Right lobe of liver (tissue), 4 donors: ENCODE results near the gene RTP2.

ENCODE experiments used
- POLR2A ChIP-seq: fragments of 450-650 bp; IDR thresholded peaks from one replicate; pipeline ENCODE4 v1.6.1; 2017; ENCODE audit warnings: antibody characterized with exemption, mild to moderate bottlenecking
- TF ChIP-seq, protein P1 (sequence below), 4 donors: fragments of 200-600 bp in 3 of 4; fragments of 450-650 bp in 1 of 4; IDR thresholded peaks; one replicate each; pipeline versions ENCODE4 v1.5.1 to v1.8.0; 2016 to 2022; ENCODE audit warnings: antibody characterized with exemption in 4 of 4, mild to moderate bottlenecking in 2 of 4
- donor health status: DM: no; HTN: no; CAD: no.
- donor health status: DM: no; HTN: no; CAD: no.
- donor health status: DM: no; HTN: yes; CAD: no.

DNA sequence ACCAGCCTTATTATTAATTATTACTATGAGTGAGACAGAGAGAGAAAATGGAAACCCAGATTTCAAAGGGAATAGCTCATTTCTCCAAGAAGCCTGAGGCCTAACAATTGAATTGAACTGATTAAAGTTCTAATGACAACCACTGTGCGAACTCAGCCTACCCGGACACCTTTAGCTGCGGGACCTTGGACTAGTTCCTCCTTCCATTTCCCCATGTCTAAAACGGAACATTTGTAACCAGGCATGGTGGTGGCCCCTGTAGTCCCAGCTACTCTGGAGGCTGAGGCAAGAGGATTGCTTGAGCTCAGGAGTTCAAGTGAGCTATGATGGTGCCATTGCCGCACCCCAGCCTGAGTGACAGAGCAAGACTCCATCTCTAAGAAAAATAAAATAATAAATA, 16.4 kb upstream of the RTP2 start:
- TF ChIP-seq, protein P1, sequence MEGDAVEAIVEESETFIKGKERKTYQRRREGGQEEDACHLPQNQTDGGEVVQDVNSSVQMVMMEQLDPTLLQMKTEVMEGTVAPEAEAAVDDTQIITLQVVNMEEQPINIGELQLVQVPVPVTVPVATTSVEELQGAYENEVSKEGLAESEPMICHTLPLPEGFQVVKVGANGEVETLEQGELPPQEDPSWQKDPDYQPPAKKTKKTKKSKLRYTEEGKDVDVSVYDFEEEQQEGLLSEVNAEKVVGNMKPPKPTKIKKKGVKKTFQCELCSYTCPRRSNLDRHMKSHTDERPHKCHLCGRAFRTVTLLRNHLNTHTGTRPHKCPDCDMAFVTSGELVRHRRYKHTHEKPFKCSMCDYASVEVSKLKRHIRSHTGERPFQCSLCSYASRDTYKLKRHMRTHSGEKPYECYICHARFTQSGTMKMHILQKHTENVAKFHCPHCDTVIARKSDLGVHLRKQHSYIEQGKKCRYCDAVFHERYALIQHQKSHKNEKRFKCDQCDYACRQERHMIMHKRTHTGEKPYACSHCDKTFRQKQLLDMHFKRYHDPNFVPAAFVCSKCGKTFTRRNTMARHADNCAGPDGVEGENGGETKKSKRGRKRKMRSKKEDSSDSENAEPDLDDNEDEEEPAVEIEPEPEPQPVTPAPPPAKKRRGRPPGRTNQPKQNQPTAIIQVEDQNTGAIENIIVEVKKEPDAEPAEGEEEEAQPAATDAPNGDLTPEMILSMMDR (IDR thresholded peaks at IDR 0.05), result no peak
- no peak for TF ChIP-seq POLR2A
